ENCODE results near the gene MAPK1.

GRCh38 chr22:21858025-21858764 is 9.2 kb downstream of the MAPK1 start:
- TF ChIP-seq CTCF (IDR thresholded peaks at IDR 0.05) = no peak
- no peak for TF ChIP-seq EP300 (IDR thresholded peaks at IDR 0.05)
- no peak for TF ChIP-seq POLR2A (IDR thresholded peaks at IDR 0.05)

All from suprapubic skin (tissue), 3 donors.